OCI-LY3 (cell line): ENCODE results near the gene DQX1.

Experiments used
- EZH2phosphoT487 ChIP-seq: fragments of 200-600 bp; shearing (Covaris generic); IDR thresholded peaks from 2 replicates; pipeline ENCODE4 v1.6.1; 2018; ENCODE audit warnings: antibody characterized with exemption, mixed run types, low read depth
- TF ChIP-seq, protein P1 (sequence below): fragments of 200-600, 300-600 bp; sonication (generic); IDR thresholded peaks from 2 replicates; pipeline ENCODE4 v1.5.1; 2014; ENCODE audit warnings: antibody characterized with exemption, low read length, low read depth

DNA sequence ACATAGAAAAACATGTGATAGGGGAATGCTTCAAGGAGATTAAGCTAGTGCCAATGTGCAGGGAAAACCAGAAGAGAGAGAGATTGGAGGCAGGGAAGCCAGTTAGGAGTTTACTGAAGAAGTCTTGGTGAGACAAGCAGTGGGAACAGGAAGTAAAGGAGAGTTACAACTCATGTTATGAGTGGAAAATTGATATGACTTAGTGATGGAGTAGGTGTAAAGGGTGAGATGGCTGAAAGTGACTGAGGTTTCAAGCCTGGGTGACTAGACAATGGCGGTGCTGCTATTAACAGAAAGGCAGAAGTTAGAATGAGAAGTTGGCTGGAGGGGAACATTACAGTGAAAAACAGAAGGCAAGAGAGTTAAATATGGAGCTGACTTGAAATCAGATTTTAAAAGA is 45.0 kb upstream of the DQX1 start:
- TF ChIP-seq, protein P1, sequence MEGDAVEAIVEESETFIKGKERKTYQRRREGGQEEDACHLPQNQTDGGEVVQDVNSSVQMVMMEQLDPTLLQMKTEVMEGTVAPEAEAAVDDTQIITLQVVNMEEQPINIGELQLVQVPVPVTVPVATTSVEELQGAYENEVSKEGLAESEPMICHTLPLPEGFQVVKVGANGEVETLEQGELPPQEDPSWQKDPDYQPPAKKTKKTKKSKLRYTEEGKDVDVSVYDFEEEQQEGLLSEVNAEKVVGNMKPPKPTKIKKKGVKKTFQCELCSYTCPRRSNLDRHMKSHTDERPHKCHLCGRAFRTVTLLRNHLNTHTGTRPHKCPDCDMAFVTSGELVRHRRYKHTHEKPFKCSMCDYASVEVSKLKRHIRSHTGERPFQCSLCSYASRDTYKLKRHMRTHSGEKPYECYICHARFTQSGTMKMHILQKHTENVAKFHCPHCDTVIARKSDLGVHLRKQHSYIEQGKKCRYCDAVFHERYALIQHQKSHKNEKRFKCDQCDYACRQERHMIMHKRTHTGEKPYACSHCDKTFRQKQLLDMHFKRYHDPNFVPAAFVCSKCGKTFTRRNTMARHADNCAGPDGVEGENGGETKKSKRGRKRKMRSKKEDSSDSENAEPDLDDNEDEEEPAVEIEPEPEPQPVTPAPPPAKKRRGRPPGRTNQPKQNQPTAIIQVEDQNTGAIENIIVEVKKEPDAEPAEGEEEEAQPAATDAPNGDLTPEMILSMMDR, result no peak
- TF ChIP-seq EZH2phosphoT487, result no peak
